Transverse colon (tissue), 4 donors: ENCODE data around the gene KCNH6. TPM values are rescaled to one million over a fixed set of nuclear protein-coding genes. Genes with fewer than 3 reads are reported as not detected.

ENCODE experiments used
- DNase-seq: peaks from one replicate; pipeline ENCODE4 v3.0.0-alpha.2; 2019
- H3K27ac ChIP-seq, 4 donors: fragments of 200-600 bp; sonication (generic); 2 replicates each; pipeline ENCODE4 v1.5.1; 2016 to 2018; ENCODE audit warnings: inconsistent platforms in 4 of 4
- H3K27me3 ChIP-seq: fragments of 200-600 bp; sonication (generic); 2 replicates; pipeline ENCODE4 v1.5.1; 2017; ENCODE audit warnings: inconsistent platforms
- H3K36me3 ChIP-seq, 4 donors: fragments of 200-600 bp; sonication (generic); 2 replicates each; pipeline ENCODE4 v1.5.1; 2017 to 2019; ENCODE audit warnings: inconsistent platforms in 4 of 4
- H3K4me1 ChIP-seq, 4 donors: fragments of 200-600 bp; sonication (generic); 2 replicates each; pipeline ENCODE4 v1.5.1; 2017 to 2020; ENCODE audit warnings: inconsistent platforms in 4 of 4
- H3K4me3 ChIP-seq, 4 donors: fragments of 200-600 bp; sonication (generic); 1 replicate in 1 of 4; 2 replicates in 3 of 4; pipeline versions ENCODE4 v1.5.1 to v1.6.1; 2017 to 2019; ENCODE audit warnings: inconsistent platforms in 4 of 4
- H3K9me3 ChIP-seq, 2 donors: fragments of 200-600 bp; sonication (generic); 2 replicates each; pipeline ENCODE4 v1.5.1; 2017 to 2019; ENCODE audit warnings: inconsistent platforms in 2 of 2
- EP300 ChIP-seq: sonication (generic); formaldehyde crosslinking; IDR thresholded peaks from one replicate; pipeline ENCODE4 v1.6.1; 2017; ENCODE audit warnings: antibody characterized with exemption, low read depth
- POLR2A ChIP-seq: fragments of 450-650 bp; IDR thresholded peaks from one replicate; pipeline ENCODE4 v1.6.1; 2016; ENCODE audit warnings: antibody characterized with exemption, mild to moderate bottlenecking, moderate library complexity
- POLR2AphosphoS5 ChIP-seq, 3 donors: sonication (generic); formaldehyde crosslinking; IDR thresholded peaks; one replicate each; pipeline ENCODE4 v1.6.1; 2016; ENCODE audit warnings: antibody characterized with exemption in 3 of 3
- WGBS, 2 donors: methylation state at CpG; one replicate each; pipeline ENCODE4 v1.1.5; 2018; ENCODE audit warnings: low coverage in 1 of 2; 5-methylcytosine and 5-hydroxymethylcytosine counted together
- in situ Hi-C, 4 donors: fragments of 200-750 bp; cut with MboI; loops; one replicate each; pipeline versions ENCODE4 v1.15.0 to v1.15.1; 2017; ENCODE audit warnings: low sequenced_read_pairs in 3 of 4, low pct_ligation_motif_present in 1 of 4, low pct_unique_long_range_greater_than_20kb in 1 of 4
- intact Hi-C: fragments of 100-400 bp; cut with DNase I; formaldehyde crosslinking; loops from one replicate; pipeline ENCODE4 v1.15.1; 2023; ENCODE audit warnings: low total_unique reads
- total RNA-seq, 4 donors: library from RNA; depleted of rRNA; stranded (reverse); fragments of >200 nt; gene quantifications; one replicate each; pipeline ENCODE4 v1.1.0, GENCODE V29; 2016
- TF ChIP-seq, protein P1 (sequence below), 5 experiments: fragments of 200-600 bp in 3 of 5; fragments of 450-650 bp in 2 of 5; sonication (generic) in 3 of 5; IDR thresholded peaks; 1 replicate in 2 of 5; 2 replicates in 3 of 5; pipeline ENCODE4 v1.5.1; 2016 to 2017; ENCODE audit warnings: antibody characterized with exemption in 5 of 5, inconsistent platforms in 3 of 5, mild to moderate bottlenecking in 2 of 5, moderate library complexity in 1 of 5

Gene KCNH6
- total RNA-seq, 4 donors from 2014 or later, result 0.48 to 0.96 TPM; not detected in 2

DNA sequence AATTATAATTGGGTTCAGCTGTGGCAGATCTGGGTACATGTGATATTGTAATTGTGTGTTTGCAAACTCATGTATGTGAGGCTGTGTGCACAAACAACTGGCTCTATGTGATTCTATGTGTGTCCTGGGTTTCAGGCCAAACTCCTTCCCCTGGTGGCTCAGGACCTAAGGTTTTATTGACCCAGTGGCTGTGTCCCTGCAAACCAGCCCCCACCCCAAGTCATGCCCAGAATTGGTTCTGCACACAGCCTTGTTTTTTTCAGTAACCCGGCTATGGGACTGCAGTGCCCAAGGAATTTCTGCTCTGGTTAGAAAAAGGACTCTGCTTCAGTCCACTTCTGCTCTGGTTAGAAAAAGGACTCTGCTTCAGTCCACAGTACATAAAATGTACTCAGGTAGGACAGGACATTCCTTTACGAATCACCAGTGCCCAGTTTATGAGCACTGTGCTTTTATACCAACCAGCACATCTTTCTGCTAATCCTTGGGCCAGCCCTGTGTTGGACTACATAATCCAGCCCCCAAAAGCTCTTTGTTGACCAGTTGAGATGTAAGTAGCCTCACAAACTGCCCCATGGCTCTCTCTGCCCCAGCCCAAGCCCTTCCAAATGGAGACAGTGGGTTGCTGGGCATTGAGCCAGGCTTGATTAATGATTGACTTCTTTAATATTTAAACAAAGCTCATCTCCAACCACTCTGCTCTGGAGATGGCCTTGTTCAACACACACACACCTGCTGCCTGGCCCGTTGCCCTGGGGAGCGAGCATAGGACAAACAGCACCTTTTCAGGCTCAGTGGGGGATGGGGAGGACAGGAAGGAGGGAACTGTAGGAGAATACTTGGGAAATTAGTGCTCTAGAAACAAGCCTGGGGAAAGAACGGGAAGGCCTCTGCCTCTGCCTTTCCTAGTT, 2.9 kb upstream of the KCNH6 start:
- Histone ChIP-seq H3K9me3 (no peaks in the 10 kb centered on the region), H3K4me1 (peaks cover 0 to 16% (median 10%) of the 10 kb centered on the region in 4 donors), H3K27me3 (peaks cover 24% of the 10 kb centered on the region), H3K36me3 (no peaks in the 10 kb centered on the region), H3K4me3 (no peak overlapping the region), H3K27ac (peak overlapping the region in 1 of 4 donors; percentile 21)
- intact Hi-C loops, result no loop called here
- TF ChIP-seq, protein P1, sequence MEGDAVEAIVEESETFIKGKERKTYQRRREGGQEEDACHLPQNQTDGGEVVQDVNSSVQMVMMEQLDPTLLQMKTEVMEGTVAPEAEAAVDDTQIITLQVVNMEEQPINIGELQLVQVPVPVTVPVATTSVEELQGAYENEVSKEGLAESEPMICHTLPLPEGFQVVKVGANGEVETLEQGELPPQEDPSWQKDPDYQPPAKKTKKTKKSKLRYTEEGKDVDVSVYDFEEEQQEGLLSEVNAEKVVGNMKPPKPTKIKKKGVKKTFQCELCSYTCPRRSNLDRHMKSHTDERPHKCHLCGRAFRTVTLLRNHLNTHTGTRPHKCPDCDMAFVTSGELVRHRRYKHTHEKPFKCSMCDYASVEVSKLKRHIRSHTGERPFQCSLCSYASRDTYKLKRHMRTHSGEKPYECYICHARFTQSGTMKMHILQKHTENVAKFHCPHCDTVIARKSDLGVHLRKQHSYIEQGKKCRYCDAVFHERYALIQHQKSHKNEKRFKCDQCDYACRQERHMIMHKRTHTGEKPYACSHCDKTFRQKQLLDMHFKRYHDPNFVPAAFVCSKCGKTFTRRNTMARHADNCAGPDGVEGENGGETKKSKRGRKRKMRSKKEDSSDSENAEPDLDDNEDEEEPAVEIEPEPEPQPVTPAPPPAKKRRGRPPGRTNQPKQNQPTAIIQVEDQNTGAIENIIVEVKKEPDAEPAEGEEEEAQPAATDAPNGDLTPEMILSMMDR (IDR thresholded peaks at IDR 0.05), result no peak
- TF ChIP-seq POLR2AphosphoS5 (IDR thresholded peaks at IDR 0.05), result peak in 2 of 3 donors; percentile 14 to 16
- in situ Hi-C loops, result no loop called here
- WGBS, 2 donors, result 8 to 32% methylated on average over 2 to 5 of the region's 5 CpGs
- peak; percentile 73 for DNase-seq

DNA sequence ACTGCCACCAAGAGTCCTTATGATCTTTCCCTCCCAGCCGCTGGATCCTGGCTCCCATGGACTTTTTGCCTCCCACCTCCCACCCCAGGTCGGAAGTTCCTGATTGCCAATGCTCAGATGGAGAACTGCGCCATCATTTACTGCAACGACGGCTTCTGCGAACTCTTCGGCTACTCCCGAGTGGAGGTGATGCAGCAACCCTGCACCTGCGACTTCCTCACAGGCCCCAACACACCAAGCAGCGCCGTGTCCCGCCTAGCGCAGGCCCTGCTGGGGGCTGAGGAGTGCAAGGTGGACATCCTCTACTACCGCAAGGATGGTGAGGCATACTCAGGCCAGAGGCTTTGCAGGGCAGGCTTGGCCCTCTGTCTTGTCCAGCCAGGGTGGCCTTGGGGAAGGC, 893 bp downstream of the KCNH6 start:
- H3K4me1 ChIP-seq, result peaks cover 0 to 16% (median 10%) of the 10 kb centered on the region in 4 donors
- in situ Hi-C loops, result no loop called here
- H3K9me3 ChIP-seq, result no peaks in the 10 kb centered on the region
- intact Hi-C loops, result no loop called here
- no peaks in the 10 kb centered on the region for H3K36me3 ChIP-seq
- WGBS, 2 donors, result 90 to 91% methylated on average over 2 to 14 of the region's 14 CpGs
- no peak overlapping the region for H3K27ac ChIP-seq
- no peak overlapping the region for H3K4me3 ChIP-seq
- DNase-seq, result no peak
- TF ChIP-seq EP300, result no peak
- no peak for TF ChIP-seq POLR2AphosphoS5 (IDR thresholded peaks at IDR 0.05)
- TF ChIP-seq POLR2A, result no peak
- TF ChIP-seq, protein P1 (IDR thresholded peaks at IDR 0.05), result no peak
- H3K27me3 ChIP-seq, result peaks cover 24% of the 10 kb centered on the region

DNA sequence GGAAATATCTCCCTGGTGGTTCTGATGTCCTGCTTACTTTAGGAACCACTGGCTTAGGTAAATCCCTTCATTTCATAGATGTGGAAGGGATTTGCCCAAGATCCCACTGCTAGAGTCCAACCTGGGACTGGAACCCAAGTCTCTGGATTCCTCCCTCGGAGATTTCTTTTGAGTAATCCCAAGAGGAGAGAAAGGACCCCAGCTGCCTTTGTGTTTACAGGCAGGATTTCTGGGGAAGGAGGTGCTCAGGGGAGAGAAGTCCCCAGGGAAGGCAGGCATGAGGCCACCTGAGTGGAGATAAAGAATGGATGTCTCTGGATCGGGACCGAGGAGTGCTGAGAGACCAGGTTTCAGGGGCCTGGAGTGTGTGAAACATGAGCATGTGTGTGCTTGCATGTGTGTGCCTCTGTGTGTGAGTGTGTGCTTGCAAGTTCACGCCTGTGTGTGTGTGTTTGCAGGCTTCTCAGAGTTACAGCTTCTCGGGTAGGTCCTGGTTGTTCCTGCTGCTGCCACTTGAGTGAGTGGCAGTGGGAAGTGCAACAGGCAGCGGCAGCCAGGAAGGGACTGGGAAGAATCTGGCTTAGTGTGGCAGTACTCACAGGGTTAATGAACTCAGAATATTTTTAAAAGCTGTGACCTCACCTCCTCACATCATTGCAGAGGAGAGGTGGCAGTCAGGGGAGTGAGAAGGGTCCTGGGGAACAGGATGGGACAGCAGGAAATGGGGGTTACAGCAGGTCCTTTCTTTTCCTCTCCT, 2.2 kb downstream of the KCNH6 start:
- Histone ChIP-seq H3K36me3 (no peaks in the 10 kb centered on the region), H3K27me3 (peaks cover 24% of the 10 kb centered on the region), H3K9me3 (no peaks in the 10 kb centered on the region), H3K4me3 (no peak overlapping the region), H3K4me1 (peaks cover 0 to 10% (median 9%) of the 10 kb centered on the region in 4 donors), H3K27ac (no peak overlapping the region)
- no peak for DNase-seq
- intact Hi-C loops (no loop called here), in situ Hi-C loops (no loop called here)
- 77% methylated on average over 6 of the region's 6 CpGs; no CpG with 5 or more reads in 1 of the 2 donors for WGBS, 2 donors
- TF ChIP-seq, protein P1 (IDR thresholded peaks at IDR 0.05), result no peak
- no peak for TF ChIP-seq POLR2AphosphoS5 (IDR thresholded peaks at IDR 0.05)
- TF ChIP-seq EP300, result no peak
- TF ChIP-seq POLR2A, result no peak

DNA sequence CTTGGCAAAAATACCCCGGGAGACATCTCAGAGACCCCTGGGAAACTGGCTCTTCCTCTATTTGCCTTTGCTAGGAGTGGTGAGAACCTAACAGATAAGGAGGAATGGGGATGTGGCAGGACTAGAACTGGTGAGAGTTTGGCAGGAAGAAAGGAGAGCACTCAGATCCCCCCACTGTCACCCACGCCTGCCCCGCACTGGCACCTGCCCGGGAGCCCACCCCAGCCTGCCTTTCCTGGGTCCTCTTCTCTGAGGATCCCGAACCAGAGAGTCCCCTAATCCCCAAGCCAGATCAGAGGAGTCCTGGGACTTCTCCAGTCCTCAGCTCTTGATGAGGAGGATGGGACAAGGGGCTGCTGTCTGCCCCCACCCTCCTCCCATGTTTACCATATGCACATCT, 3.7 kb downstream of the KCNH6 start:
- peaks cover 0 to 8% (median 4%) of the 10 kb centered on the region in 4 donors for H3K4me1 ChIP-seq
- no peaks in the 10 kb centered on the region for H3K9me3 ChIP-seq
- WGBS, 2 donors, result 77 to 83% methylated on average over 1 to 5 of the region's 5 CpGs
- H3K27ac ChIP-seq, result no peak overlapping the region
- H3K4me3 ChIP-seq, result no peak overlapping the region
- intact Hi-C loops (no loop called here), in situ Hi-C loops (no loop called here)
- H3K36me3 ChIP-seq, result no peaks in the 10 kb centered on the region
- TF ChIP-seq POLR2A (no peak), POLR2AphosphoS5 (IDR thresholded peaks at IDR 0.05) (no peak), EP300 (no peak)
- TF ChIP-seq, protein P1 (IDR thresholded peaks at IDR 0.05), result no peak
- no peak for DNase-seq
- H3K27me3 ChIP-seq, result peaks cover 24% of the 10 kb centered on the region
